Thoracic aorta (tissue), 2 donors: ENCODE data around the gene EEA1. TPM values are rescaled to one million over a fixed set of nuclear protein-coding genes. Genes with fewer than 3 reads are reported as not detected.
A peak's percentile ranks its signal among the peaks of the same experiment; 100 is the strongest.

ENCODE experiments used
- ATAC-seq: fragments of 150-250 bp; one replicate; pipeline ENCODE4 v1.8.0; 2017; ENCODE audit warnings: low read depth; ENCODE audit not compliant: insufficient number of reproducible peaks, low FRiP score
- DNase-seq: peaks from one replicate; pipeline ENCODE4 v3.0.0-alpha.2; 2020; ENCODE audit warnings: low spot score
- H3K27ac ChIP-seq, 2 donors: fragments of 200-600 bp; sonication (generic); 1 replicate in 1 of 2; 2 replicates in 1 of 2; pipeline ENCODE4 v1.5.1; 2016; ENCODE audit warnings: mild to moderate bottlenecking in 2 of 2, moderate library complexity in 2 of 2
- H3K27me3 ChIP-seq: fragments of 200-600 bp; sonication (generic); replicated peaks from 2 replicates; pipeline ENCODE4 v1.6.0; 2016; ENCODE audit warnings: mild to moderate bottlenecking; ENCODE audit not compliant: insufficient read depth
- H3K36me3 ChIP-seq: fragments of 200-600 bp; sonication (generic); one replicate; pipeline ENCODE4 v1.5.1; 2016
- H3K4me1 ChIP-seq, 2 donors: fragments of 200-600 bp; sonication (generic); 1 replicate in 1 of 2; 2 replicates in 1 of 2; pipeline versions ENCODE4 v1.5.1 to v1.6.0; 2016; ENCODE audit warnings: low read depth in 2 of 2, mild to moderate bottlenecking in 1 of 2; ENCODE audit not compliant: control insufficient read depth in 1 of 2
- H3K4me3 ChIP-seq: fragments of 200-600 bp; sonication (generic); 2 replicates; pipeline ENCODE4 v1.5.1; 2016; ENCODE audit warnings: mild to moderate bottlenecking
- H3K9me3 ChIP-seq: fragments of 200-600 bp; sonication (generic); 2 replicates; pipeline ENCODE4 v1.5.1; 2016
- CTCF ChIP-seq: fragments of 200-600 bp; sonication (generic); IDR thresholded peaks from one replicate; pipeline ENCODE4 v1.5.1; 2019; ENCODE audit warnings: antibody characterized with exemption
- total RNA-seq, 2 donors: library from RNA; depleted of rRNA; stranded (reverse); fragments of >200 nt; gene quantifications; one replicate each; pipeline versions ENCODE4 v1.1.0 to v1.2.3, GENCODE V29; 2016

Gene EEA1
- total RNA-seq, 2 donors from 2014 or later = 19.1 to 40.1 TPM

- H3K9me3 ChIP-seq = no peaks in the 10 kb centered on the region
- ATAC-seq (no peak), DNase-seq (no peak)
- H3K4me3 ChIP-seq = no peak overlapping the region
- no peak overlapping the region for H3K27ac ChIP-seq
- no peak for TF ChIP-seq CTCF
- no peaks in the 10 kb centered on the region for H3K27me3 ChIP-seq
- no peaks in the 10 kb centered on the region for H3K36me3 ChIP-seq
- H3K4me1 ChIP-seq = no peaks in the 10 kb centered on the region
These were observed 9.5 kb upstream of the EEA1 start for GRCh38 chr12:92938638-92939037.

- no peaks in the 10 kb centered on the region for H3K4me1 ChIP-seq
- no peak for TF ChIP-seq CTCF
- H3K4me3 ChIP-seq = no peak overlapping the region
- H3K27me3 ChIP-seq = no peaks in the 10 kb centered on the region
- no peak overlapping the region for H3K27ac ChIP-seq
- ATAC-seq (no peak), DNase-seq (no peak)
- no peaks in the 10 kb centered on the region for H3K9me3 ChIP-seq
- H3K36me3 ChIP-seq = no peaks in the 10 kb centered on the region
These were observed 8.9 kb upstream of the EEA1 start for GRCh38 chr12:92938018-92938417.

- TF ChIP-seq CTCF = no peak
- ATAC-seq = no peak
- no peak overlapping the region for H3K27ac ChIP-seq
These were observed 4.5 kb upstream of the EEA1 start for GRCh38 chr12:92933606-92934005.

GRCh38 chr12:92930421-92930820, 1.3 kb upstream of the EEA1 start:
- peaks cover 18 to 22% of the 10 kb centered on the region in 2 donors for H3K4me1 ChIP-seq
- no peak for TF ChIP-seq CTCF
- H3K4me3 ChIP-seq = peak overlapping the region; percentile 77
- DNase-seq (no peak), ATAC-seq (no peak)
- H3K9me3 ChIP-seq = no peaks in the 10 kb centered on the region
- H3K27ac ChIP-seq = peak overlapping the region; percentile 91 to 92
- no peaks in the 10 kb centered on the region for H3K27me3 ChIP-seq
- no peaks in the 10 kb centered on the region for H3K36me3 ChIP-seq

More at GRCh38 chr12:92933606-92934005, 4.5 kb upstream of the EEA1 start:
- Histone ChIP-seq H3K4me3 (no peak overlapping the region), H3K9me3 (no peaks in the 10 kb centered on the region), H3K4me1 (peaks cover 0 to 6% of the 10 kb centered on the region in 2 donors), H3K36me3 (no peaks in the 10 kb centered on the region), H3K27me3 (no peaks in the 10 kb centered on the region)
- no peak for DNase-seq

GRCh38 chr12:92929983-92930382, 888 bp upstream of the EEA1 start:
- ATAC-seq (no peak), DNase-seq (no peak)
- H3K4me1 ChIP-seq = peaks cover 23 to 27% of the 10 kb centered on the region in 2 donors
- no peaks in the 10 kb centered on the region for H3K9me3 ChIP-seq
- H3K36me3 ChIP-seq = no peaks in the 10 kb centered on the region
- peak overlapping the region; percentile 91 to 92 for H3K27ac ChIP-seq
- H3K4me3 ChIP-seq = peak overlapping the region; percentile 77
- TF ChIP-seq CTCF = no peak
- H3K27me3 ChIP-seq = no peaks in the 10 kb centered on the region
